HG03045 (cell line): ENCODE measurements around the gene NOD1.
"Not testable (repeated sequence)": the region's sequence is repeated elsewhere in the genome, so short reads cannot be mapped to it uniquely, and the experiment has no call there.

Experiments used
- ATAC-seq: cut with Tn5 transposase; IDR thresholded peaks from one replicate; pipeline ENCODE4 v1.9.1; 2021; ENCODE audit warnings: mild to moderate bottlenecking, moderate library complexity; ENCODE audit not compliant: unreplicated experiment

Gene NOD1

GRCh38 chr7:30505174-30505697, 26.7 kb upstream of the NOD1 start:
- ATAC-seq: peak; percentile 14

- ATAC-seq: peak; percentile 99
Observed at GRCh38 chr7:30504301-30505173, 26.0 kb upstream of the NOD1 start, which contains the start of gene GGCT. TSS of gene GGCT (minus strand) at chr7:30504829. CDS start at chr7:30504709, 120 bp downstream.

GRCh38 chr7:30503274-30504212, 25.0 kb upstream of the NOD1 start:
- no peak for ATAC-seq

- no peak for ATAC-seq
Observed at GRCh38 chr7:30502470-30503251, 24.1 kb upstream of the NOD1 start.

GRCh38 chr7:30501264-30501663, 22.7 kb upstream of the NOD1 start:
- no peak for ATAC-seq

- no peak for ATAC-seq
Observed at GRCh38 chr7:30493228-30493627, 14.6 kb upstream of the NOD1 start.

- ATAC-seq: no peak
Observed at GRCh38 chr7:30491417-30491816, 12.8 kb upstream of the NOD1 start.

GRCh38 chr7:30487371-30487770, 8.8 kb upstream of the NOD1 start:
- no peak for ATAC-seq

GRCh38 chr7:30485667-30486066, 7.1 kb upstream of the NOD1 start:
- ATAC-seq: no peak

- not testable (repeated sequence) for ATAC-seq
Observed at GRCh38 chr7:30481416-30481815, 2.8 kb upstream of the NOD1 start.

- no peak for ATAC-seq
Observed at GRCh38 chr7:30479202-30480120, 877 bp upstream of the NOD1 start.

- ATAC-seq: no peak
Observed at GRCh38 chr7:30476459-30477145, 2.0 kb downstream of the NOD1 start.

GRCh38 chr7:30475580-30475979, 3.0 kb downstream of the NOD1 start:
- no peak for ATAC-seq

- no peak for ATAC-seq
Observed at GRCh38 chr7:30474893-30475292, 3.7 kb downstream of the NOD1 start.

GRCh38 chr7:30474485-30474884, 4.1 kb downstream of the NOD1 start:
- no peak for ATAC-seq

- ATAC-seq: no peak
Observed at GRCh38 chr7:30473903-30474302, 4.7 kb downstream of the NOD1 start.

- ATAC-seq: no peak
Observed at GRCh38 chr7:30472784-30473775, 5.5 kb downstream of the NOD1 start.
